Motor neuron (in vitro differentiated cells): ENCODE measurements around the gene ITPR1. TPM values are rescaled to one million over a fixed set of nuclear protein-coding genes. Genes with fewer than 3 reads are reported as not detected.

Experiments used
- ATAC-seq, 8 experiments: fragments of 200-7000 bp; cut with Tn5 transposase; replicated peaks in 6 of 8; 2 replicates each; pipeline ENCODE4 v1.8.0; 2021; ENCODE audit warnings: mild to moderate bottlenecking in 8 of 8, moderate library complexity in 8 of 8
- H3K27ac ChIP-seq, 2 donors: fragments of 250-450 bp; sonication (Bioruptor Pico); 2 replicates each; pipeline ENCODE4 v1.9.0; 2021; ENCODE audit warnings: antibody characterized with exemption in 2 of 2, mild to moderate bottlenecking in 2 of 2, moderate library complexity in 1 of 2
- H3K4me1 ChIP-seq, 2 donors: fragments of 250-450 bp; sonication (Bioruptor Pico); replicated peaks in 1 of 2; 2 replicates each; pipeline ENCODE4 v1.6.1; 2021; ENCODE audit warnings: antibody characterized with exemption in 2 of 2, mild to moderate bottlenecking in 2 of 2, moderate library complexity in 1 of 2
- H3K4me3 ChIP-seq, 5 donors: fragments of 250-450 bp; sonication (Bioruptor Pico); 2 replicates each; pipeline ENCODE4 v1.9.0; 2021; ENCODE audit warnings: antibody characterized with exemption in 5 of 5, mild to moderate bottlenecking in 5 of 5, moderate library complexity in 4 of 5
- WGBS, 10 experiments: fragments of 450-650 bp; shearing (Covaris generic); methylation state at CpG; one replicate each; pipeline ENCODE4 v1.0.0; 2022; 5-methylcytosine and 5-hydroxymethylcytosine counted together
- in situ Hi-C, 9 experiments: fragments of 400-800 bp; cut with MboI; loops; one replicate each; pipeline ENCODE4 v1.15.0; 2021; ENCODE audit warnings: low sequenced_read_pairs in 9 of 9, low pct_unique_long_range_greater_than_20kb in 2 of 9; ENCODE audit not compliant: unreplicated experiment in 9 of 9
- total RNA-seq, 8 experiments: library from RNA; unstranded; fragments of 300-600 nt; gene quantifications; 2 replicates each; pipeline versions ENCODE4 v1.2.3 to v1.2.4, GENCODE V29; 2022

Gene ITPR1
- total RNA-seq, 8 experiments from 2014 or later: 2.2 to 167 (median 12.2) TPM

- 17 to 100% (median 80%) methylated on average over 1 to 4 of the region's 5 CpGs; no CpG with 5 or more reads in 1 of the 10 experiments for WGBS, 10 experiments
- peak in 3 of 8 experiments; percentile 46 to 93 (median 69) for ATAC-seq
- in situ Hi-C loops: no loop called here
- Histone ChIP-seq H3K27ac (no peak overlapping the region), H3K4me3 (no peak overlapping the region), H3K4me1 (no peaks in the 10 kb centered on the region)
These were observed 177.2 kb downstream of the ITPR1 start for GRCh38 chr3:4670352-4670751.

- ATAC-seq: no peak
- Histone ChIP-seq H3K4me3 (no peak overlapping the region), H3K4me1 (no peaks in the 10 kb centered on the region), H3K27ac (no peak overlapping the region)
- in situ Hi-C loops: no loop called here
- WGBS, 10 experiments: 64 to 100% (median 85%) methylated on average over 2 to 11 of the region's 11 CpGs; no CpG with 5 or more reads in 1 of the 10 experiments
These were observed 179.7 kb downstream of the ITPR1 start for GRCh38 chr3:4672725-4673275.

- Histone ChIP-seq H3K27ac (no peak overlapping the region), H3K4me1 (no peaks in the 10 kb centered on the region), H3K4me3 (no peak overlapping the region)
- no peak for ATAC-seq
- in situ Hi-C loops: no loop called here
- 18 to 90% (median 83%) methylated on average over 1 to 2 of the region's 2 CpGs; no CpG with 5 or more reads in 1 of the 10 experiments for WGBS, 10 experiments
These were observed 181.1 kb downstream of the ITPR1 start for GRCh38 chr3:4674216-4674615.

- in situ Hi-C loops: no loop called here
These were observed 182.6 kb downstream of the ITPR1 start for GRCh38 chr3:4675704-4676103.

GRCh38 chr3:4678320-4678719 is 185.2 kb downstream of the ITPR1 start:
- Histone ChIP-seq H3K4me3 (no peak overlapping the region), H3K27ac (no peak overlapping the region), H3K4me1 (no peaks in the 10 kb centered on the region)
- in situ Hi-C loops: no loop called here
- no peak for ATAC-seq
- WGBS, 10 experiments: 70 to 93% (median 91%) methylated on average over 3 to 10 of the region's 10 CpGs; no CpG with 5 or more reads in 1 of the 10 experiments

More at GRCh38 chr3:4675704-4676103, 182.6 kb downstream of the ITPR1 start:
- 33 to 100% (median 85%) methylated on average over 1 of the region's 1 CpG; no CpG with 5 or more reads in 2 of the 10 experiments for WGBS, 10 experiments
- no peaks in the 10 kb centered on the region for H3K4me1 ChIP-seq
- no peak for ATAC-seq
- no peak overlapping the region for H3K4me3 ChIP-seq
- H3K27ac ChIP-seq: no peak overlapping the region

- ATAC-seq: no peak
- Histone ChIP-seq H3K27ac (no peak overlapping the region), H3K4me1 (no peaks in the 10 kb centered on the region), H3K4me3 (no peak overlapping the region)
- in situ Hi-C loops: no loop called here
- WGBS, 10 experiments: 72 to 100% (median 100%) methylated on average over 1 to 3 of the region's 3 CpGs; no CpG with 5 or more reads in 2 of the 10 experiments
These were observed 187.1 kb downstream of the ITPR1 start for GRCh38 chr3:4680227-4680691.

- 67 to 100% (median 100%) methylated on average over 1 to 2 of the region's 2 CpGs; no CpG with 5 or more reads in 4 of the 10 experiments for WGBS, 10 experiments
- H3K4me3 ChIP-seq: no peak overlapping the region
- in situ Hi-C loops: no loop called here
- H3K4me1 ChIP-seq: no peaks in the 10 kb centered on the region
- no peak overlapping the region for H3K27ac ChIP-seq
- no peak for ATAC-seq
These were observed 187.7 kb downstream of the ITPR1 start for GRCh38 chr3:4680871-4681300.

- no peak overlapping the region for H3K4me3 ChIP-seq
- H3K27ac ChIP-seq: no peak overlapping the region
- ATAC-seq: no peak
- in situ Hi-C loops: no loop called here
- no peaks in the 10 kb centered on the region for H3K4me1 ChIP-seq
These were observed 188.2 kb downstream of the ITPR1 start for GRCh38 chr3:4681301-4681700.

GRCh38 chr3:4684117-4684516 is 191.0 kb downstream of the ITPR1 start:
- no peak overlapping the region for H3K27ac ChIP-seq
- H3K4me3 ChIP-seq: no peak overlapping the region
- 33 to 100% (median 94%) methylated on average over 1 of the region's 1 CpG; no CpG with 5 or more reads in 4 of the 10 experiments for WGBS, 10 experiments
- ATAC-seq: no peak
- peaks cover 0 to 8% of the 10 kb centered on the region in 2 donors for H3K4me1 ChIP-seq
- in situ Hi-C loops: no loop called here

- H3K4me1 ChIP-seq: peaks cover 0 to 8% of the 10 kb centered on the region in 2 donors
- in situ Hi-C loops: no loop called here
- ATAC-seq: no peak
- H3K27ac ChIP-seq: no peak overlapping the region
- no peak overlapping the region for H3K4me3 ChIP-seq
- 69 to 100% (median 89%) methylated on average over 2 to 10 of the region's 10 CpGs; no CpG with 5 or more reads in 2 of the 10 experiments for WGBS, 10 experiments
These were observed 191.8 kb downstream of the ITPR1 start for GRCh38 chr3:4684976-4685375.

GRCh38 chr3:4685673-4686345 is 192.7 kb downstream of the ITPR1 start:
- no peak for ATAC-seq
- H3K4me3 ChIP-seq: no peak overlapping the region
- in situ Hi-C loops: no loop called here
- 43 to 95% (median 86%) methylated on average over 1 to 10 of the region's 10 CpGs; no CpG with 5 or more reads in 2 of the 10 experiments for WGBS, 10 experiments
- no peak overlapping the region for H3K27ac ChIP-seq
- H3K4me1 ChIP-seq: peaks cover 0 to 8% of the 10 kb centered on the region in 2 donors

GRCh38 chr3:4686619-4687018 is 193.5 kb downstream of the ITPR1 start:
- in situ Hi-C loops: no loop called here
- peaks cover 0 to 8% of the 10 kb centered on the region in 2 donors for H3K4me1 ChIP-seq
- no peak overlapping the region for H3K4me3 ChIP-seq
- no peak for ATAC-seq
- H3K27ac ChIP-seq: no peak overlapping the region
- WGBS, 10 experiments: 26 to 100% (median 80%) methylated on average over 1 to 3 of the region's 4 CpGs; no CpG with 5 or more reads in 1 of the 10 experiments

GRCh38 chr3:4687167-4687566 is 194.0 kb downstream of the ITPR1 start:
- no peak overlapping the region for H3K4me3 ChIP-seq
- peak in 5 of 8 experiments; percentile 45 to 75 (median 57) for ATAC-seq
- no peak overlapping the region for H3K27ac ChIP-seq
- peaks cover 0 to 8% of the 10 kb centered on the region in 2 donors for H3K4me1 ChIP-seq
- in situ Hi-C loops: no loop called here
- WGBS, 10 experiments: 40 to 95% (median 51%) methylated on average over 1 to 3 of the region's 4 CpGs; no CpG with 5 or more reads in 3 of the 10 experiments
